Thyroid gland (tissue), 4 donors: ENCODE measurements around the gene SPAG17. TPM values are rescaled to one million over a fixed set of nuclear protein-coding genes. Genes with fewer than 3 reads are reported as not detected.

Experiments used
- DNase-seq, 2 donors: peaks; one replicate each; pipeline ENCODE4 v3.0.0-alpha.2; 2019
- H3K27ac ChIP-seq, 3 donors: fragments of 200-600 bp; sonication (generic); 1 replicate in 2 of 3; 2 replicates in 1 of 3; pipeline ENCODE4 v1.5.1; 2016 to 2019; ENCODE audit warnings: mild to moderate bottlenecking in 1 of 3, moderate library complexity in 1 of 3
- H3K27me3 ChIP-seq: fragments of 200-600 bp; sonication (generic); one replicate; pipeline ENCODE4 v1.5.1; 2019
- H3K36me3 ChIP-seq, 2 donors: fragments of 200-600 bp; sonication (generic); one replicate each; pipeline ENCODE4 v1.5.1; 2016 to 2019
- H3K4me1 ChIP-seq, 2 donors: fragments of 200-600 bp; sonication (generic); one replicate each; pipeline ENCODE4 v1.5.1; 2017 to 2019
- H3K4me3 ChIP-seq, 3 donors: fragments of 200-600 bp; sonication (generic); replicated peaks in 1 of 3; 1 replicate in 2 of 3; 2 replicates in 1 of 3; pipeline ENCODE4 v1.5.1; 2016; ENCODE audit warnings: mild to moderate bottlenecking in 1 of 3
- H3K9me3 ChIP-seq: fragments of 200-600 bp; sonication (generic); one replicate; pipeline ENCODE4 v1.5.1; 2017
- POLR2A ChIP-seq, 2 donors: fragments of 450-650 bp; IDR thresholded peaks; one replicate each; pipeline ENCODE4 v1.6.1; 2017; ENCODE audit warnings: antibody characterized with exemption in 2 of 2, mild to moderate bottlenecking in 2 of 2, moderate library complexity in 1 of 2
- WGBS, 2 donors: methylation state at CpG; one replicate each; pipeline ENCODE4 v1.1.5; 2017; 5-methylcytosine and 5-hydroxymethylcytosine counted together
- intact Hi-C: fragments of 100-400 bp; cut with DNase I; formaldehyde crosslinking; loops from one replicate; pipeline ENCODE4 v1.15.1; 2023
- total RNA-seq, 4 donors: library from RNA; depleted of rRNA; stranded (reverse); fragments of >200 nt; gene quantifications; one replicate each; pipeline ENCODE4 v1.2.3, GENCODE V29; 2016
- TF ChIP-seq, protein P1 (sequence below), 6 experiments: fragments of 200-600 bp in 3 of 6; fragments of 450-650 bp in 3 of 6; sonication (generic) in 3 of 6; IDR thresholded peaks; one replicate each; pipeline ENCODE4 v1.5.1; 2016 to 2019; ENCODE audit warnings: antibody characterized with exemption in 6 of 6, mild to moderate bottlenecking in 2 of 6, inconsistent platforms in 1 of 6, moderate library complexity in 1 of 6

SPAG17 gene
- total RNA-seq, 4 donors from 2014 or later = 0.81 to 14.6 (median 8.5) TPM

GRCh38 chr1:118177998-118178397 is 7.0 kb downstream of the SPAG17 start:
- no peaks in the 10 kb centered on the region for H3K36me3 ChIP-seq
- H3K4me1 ChIP-seq = no peaks in the 10 kb centered on the region
- no peak overlapping the region for H3K27ac ChIP-seq
- no peak for DNase-seq
- 95 to 97% methylated on average over 3 of the region's 3 CpGs for WGBS, 2 donors
- TF ChIP-seq POLR2A (IDR thresholded peaks at IDR 0.05) = no peak
- TF ChIP-seq, protein P1, sequence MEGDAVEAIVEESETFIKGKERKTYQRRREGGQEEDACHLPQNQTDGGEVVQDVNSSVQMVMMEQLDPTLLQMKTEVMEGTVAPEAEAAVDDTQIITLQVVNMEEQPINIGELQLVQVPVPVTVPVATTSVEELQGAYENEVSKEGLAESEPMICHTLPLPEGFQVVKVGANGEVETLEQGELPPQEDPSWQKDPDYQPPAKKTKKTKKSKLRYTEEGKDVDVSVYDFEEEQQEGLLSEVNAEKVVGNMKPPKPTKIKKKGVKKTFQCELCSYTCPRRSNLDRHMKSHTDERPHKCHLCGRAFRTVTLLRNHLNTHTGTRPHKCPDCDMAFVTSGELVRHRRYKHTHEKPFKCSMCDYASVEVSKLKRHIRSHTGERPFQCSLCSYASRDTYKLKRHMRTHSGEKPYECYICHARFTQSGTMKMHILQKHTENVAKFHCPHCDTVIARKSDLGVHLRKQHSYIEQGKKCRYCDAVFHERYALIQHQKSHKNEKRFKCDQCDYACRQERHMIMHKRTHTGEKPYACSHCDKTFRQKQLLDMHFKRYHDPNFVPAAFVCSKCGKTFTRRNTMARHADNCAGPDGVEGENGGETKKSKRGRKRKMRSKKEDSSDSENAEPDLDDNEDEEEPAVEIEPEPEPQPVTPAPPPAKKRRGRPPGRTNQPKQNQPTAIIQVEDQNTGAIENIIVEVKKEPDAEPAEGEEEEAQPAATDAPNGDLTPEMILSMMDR (IDR thresholded peaks at IDR 0.05) = no peak
- H3K4me3 ChIP-seq = no peak overlapping the region
- no peaks in the 10 kb centered on the region for H3K27me3 ChIP-seq
- H3K9me3 ChIP-seq = no peaks in the 10 kb centered on the region
- intact Hi-C loops = no loop called here

DNA sequence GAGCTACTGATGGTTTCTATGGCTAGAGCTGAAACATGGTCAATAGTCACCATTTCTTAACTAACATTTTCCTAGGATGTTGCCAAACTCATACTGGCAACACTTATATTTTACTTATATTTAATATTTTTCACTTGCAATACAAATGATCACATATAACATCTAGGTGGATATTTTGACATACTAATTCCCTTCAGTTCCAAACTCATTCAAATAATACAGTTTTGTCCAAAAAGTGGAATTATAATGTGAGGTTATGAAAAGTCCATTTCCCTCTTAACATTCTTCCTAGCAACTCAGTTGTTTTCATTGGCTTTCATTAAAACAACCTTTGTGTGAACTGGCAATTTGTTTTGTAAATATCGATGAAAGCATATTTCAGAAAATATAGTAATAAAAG is 16.0 kb downstream of the SPAG17 start:
- Histone ChIP-seq H3K4me3 (no peak overlapping the region), H3K27ac (no peak overlapping the region), H3K9me3 (no peaks in the 10 kb centered on the region), H3K4me1 (no peaks in the 10 kb centered on the region), H3K27me3 (no peaks in the 10 kb centered on the region), H3K36me3 (no peaks in the 10 kb centered on the region)
- no peak for DNase-seq
- intact Hi-C loops = no loop called here
- TF ChIP-seq POLR2A (IDR thresholded peaks at IDR 0.05) = no peak
- TF ChIP-seq, protein P1 (IDR thresholded peaks at IDR 0.05) = no peak
- WGBS, 2 donors = 73 to 80% methylated on average over 1 of the region's 1 CpG

DNA sequence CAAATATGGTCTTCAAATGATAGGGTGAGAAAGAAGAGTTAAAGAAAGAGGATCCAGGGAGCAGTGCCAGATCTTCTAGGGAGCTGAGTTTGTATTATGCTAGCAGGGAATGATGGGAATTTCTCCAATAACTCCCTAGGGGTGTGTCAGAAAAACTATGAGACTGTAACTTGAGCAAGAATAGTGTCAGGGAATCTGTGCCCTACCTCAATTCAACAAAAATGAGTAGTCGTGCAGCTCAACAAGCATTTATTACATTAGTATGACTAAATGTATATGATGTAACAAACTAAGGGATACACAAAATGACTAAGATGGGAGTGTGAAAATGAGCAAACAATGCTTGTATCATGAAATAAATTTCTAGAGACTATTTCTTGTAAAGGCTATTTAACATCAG is 24.2 kb downstream of the SPAG17 start:
- H3K9me3 ChIP-seq = no peaks in the 10 kb centered on the region
- no peak overlapping the region for H3K4me3 ChIP-seq
- 81 to 86% methylated on average over 1 of the region's 1 CpG for WGBS, 2 donors
- intact Hi-C loops = no loop called here
- H3K36me3 ChIP-seq = no peaks in the 10 kb centered on the region
- TF ChIP-seq, protein P1 (IDR thresholded peaks at IDR 0.05) = no peak
- no peak for TF ChIP-seq POLR2A (IDR thresholded peaks at IDR 0.05)
- DNase-seq = no peak
- H3K27me3 ChIP-seq = no peaks in the 10 kb centered on the region
- no peak overlapping the region for H3K27ac ChIP-seq
- H3K4me1 ChIP-seq = peaks cover 5 to 10% of the 10 kb centered on the region in 2 donors

DNA sequence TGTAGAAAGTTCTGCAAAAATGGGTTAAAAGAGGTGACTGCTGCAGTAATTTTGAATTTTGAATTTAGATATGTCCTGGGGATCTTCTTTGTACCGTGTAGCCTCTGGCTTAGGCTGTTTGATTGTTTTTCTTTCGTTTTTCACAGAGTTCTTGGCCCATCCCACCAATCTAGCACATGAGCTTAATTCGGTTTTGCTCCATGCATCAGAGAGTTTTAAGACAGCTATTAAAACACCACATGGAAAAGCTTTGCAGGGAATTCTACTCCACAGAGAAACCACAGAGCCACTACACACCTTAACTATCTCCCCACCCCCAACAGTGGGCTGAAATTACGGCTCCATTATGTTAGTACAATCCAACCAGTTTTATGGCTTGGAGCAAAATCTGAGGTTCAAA is 25.5 kb downstream of the SPAG17 start:
- intact Hi-C loops = loop anchor here (10.0 kb wide), 1 partner anchor 835 kb away; no protein-coding TSS in a partner anchor
- DNase-seq = peak; percentile 18 to 23
- Histone ChIP-seq H3K4me3 (no peak overlapping the region), H3K36me3 (no peaks in the 10 kb centered on the region), H3K27ac (no peak overlapping the region), H3K4me1 (peaks cover 5 to 10% of the 10 kb centered on the region in 2 donors), H3K27me3 (no peaks in the 10 kb centered on the region), H3K9me3 (no peaks in the 10 kb centered on the region)
- TF ChIP-seq, protein P1 (IDR thresholded peaks at IDR 0.05) = no peak
- TF ChIP-seq POLR2A (IDR thresholded peaks at IDR 0.05) = no peak
- WGBS, 2 donors = 20 to 22% methylated on average over 4 of the region's 4 CpGs

GRCh38 chr1:118158924-118159323 is 26.1 kb downstream of the SPAG17 start:
- intact Hi-C loops = loop anchor here (10.0 kb wide), 1 partner anchor 836 kb away; no protein-coding TSS in a partner anchor
- WGBS, 2 donors = 79 to 85% methylated on average over 1 of the region's 1 CpG
- Histone ChIP-seq H3K27ac (no peak overlapping the region), H3K36me3 (no peaks in the 10 kb centered on the region), H3K27me3 (no peaks in the 10 kb centered on the region), H3K9me3 (no peaks in the 10 kb centered on the region), H3K4me1 (peaks cover 5 to 10% of the 10 kb centered on the region in 2 donors), H3K4me3 (no peak overlapping the region)
- no peak for DNase-seq
- TF ChIP-seq, protein P1 (IDR thresholded peaks at IDR 0.05) = no peak
- TF ChIP-seq POLR2A (IDR thresholded peaks at IDR 0.05) = no peak
